GM12874 (cell line): ENCODE measurements around the gene UBFD1.

ENCODE experiments used
- TF ChIP-seq, protein P1 (sequence below): IDR thresholded peaks from 2 replicates; pipeline ENCODE4 v1.5.1; 2011; ENCODE audit warnings: low read depth, mild to moderate bottlenecking, control low read depth, low read length, moderate library complexity; ENCODE audit not compliant: insufficient read depth

The UBFD1 gene

DNA sequence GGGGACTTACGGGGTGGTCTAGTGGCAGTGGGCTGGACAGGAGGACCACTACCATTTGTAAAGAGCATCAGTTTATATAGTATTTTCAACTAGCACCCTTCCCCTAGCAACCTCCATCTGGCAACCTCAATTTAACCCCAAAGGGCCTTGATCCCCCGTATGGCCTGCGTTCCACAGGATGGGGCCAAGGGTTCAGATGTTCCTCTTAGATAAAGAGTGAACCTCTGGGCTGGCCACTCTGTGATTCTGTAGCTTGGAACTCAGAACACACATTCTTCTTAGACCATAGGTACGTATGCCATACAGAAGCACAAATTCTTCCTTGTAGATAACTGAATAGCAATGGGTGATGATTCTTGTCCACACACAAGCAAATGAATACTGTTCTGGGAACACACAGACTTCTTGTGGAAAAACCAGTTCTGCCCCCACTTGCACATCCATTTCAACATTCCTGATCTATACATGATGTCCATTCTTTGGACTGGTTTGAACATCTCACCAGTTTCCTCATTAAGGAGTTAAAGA lies 45.3 kb upstream of the UBFD1 start:
- TF ChIP-seq, protein P1, sequence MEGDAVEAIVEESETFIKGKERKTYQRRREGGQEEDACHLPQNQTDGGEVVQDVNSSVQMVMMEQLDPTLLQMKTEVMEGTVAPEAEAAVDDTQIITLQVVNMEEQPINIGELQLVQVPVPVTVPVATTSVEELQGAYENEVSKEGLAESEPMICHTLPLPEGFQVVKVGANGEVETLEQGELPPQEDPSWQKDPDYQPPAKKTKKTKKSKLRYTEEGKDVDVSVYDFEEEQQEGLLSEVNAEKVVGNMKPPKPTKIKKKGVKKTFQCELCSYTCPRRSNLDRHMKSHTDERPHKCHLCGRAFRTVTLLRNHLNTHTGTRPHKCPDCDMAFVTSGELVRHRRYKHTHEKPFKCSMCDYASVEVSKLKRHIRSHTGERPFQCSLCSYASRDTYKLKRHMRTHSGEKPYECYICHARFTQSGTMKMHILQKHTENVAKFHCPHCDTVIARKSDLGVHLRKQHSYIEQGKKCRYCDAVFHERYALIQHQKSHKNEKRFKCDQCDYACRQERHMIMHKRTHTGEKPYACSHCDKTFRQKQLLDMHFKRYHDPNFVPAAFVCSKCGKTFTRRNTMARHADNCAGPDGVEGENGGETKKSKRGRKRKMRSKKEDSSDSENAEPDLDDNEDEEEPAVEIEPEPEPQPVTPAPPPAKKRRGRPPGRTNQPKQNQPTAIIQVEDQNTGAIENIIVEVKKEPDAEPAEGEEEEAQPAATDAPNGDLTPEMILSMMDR: no peak

DNA sequence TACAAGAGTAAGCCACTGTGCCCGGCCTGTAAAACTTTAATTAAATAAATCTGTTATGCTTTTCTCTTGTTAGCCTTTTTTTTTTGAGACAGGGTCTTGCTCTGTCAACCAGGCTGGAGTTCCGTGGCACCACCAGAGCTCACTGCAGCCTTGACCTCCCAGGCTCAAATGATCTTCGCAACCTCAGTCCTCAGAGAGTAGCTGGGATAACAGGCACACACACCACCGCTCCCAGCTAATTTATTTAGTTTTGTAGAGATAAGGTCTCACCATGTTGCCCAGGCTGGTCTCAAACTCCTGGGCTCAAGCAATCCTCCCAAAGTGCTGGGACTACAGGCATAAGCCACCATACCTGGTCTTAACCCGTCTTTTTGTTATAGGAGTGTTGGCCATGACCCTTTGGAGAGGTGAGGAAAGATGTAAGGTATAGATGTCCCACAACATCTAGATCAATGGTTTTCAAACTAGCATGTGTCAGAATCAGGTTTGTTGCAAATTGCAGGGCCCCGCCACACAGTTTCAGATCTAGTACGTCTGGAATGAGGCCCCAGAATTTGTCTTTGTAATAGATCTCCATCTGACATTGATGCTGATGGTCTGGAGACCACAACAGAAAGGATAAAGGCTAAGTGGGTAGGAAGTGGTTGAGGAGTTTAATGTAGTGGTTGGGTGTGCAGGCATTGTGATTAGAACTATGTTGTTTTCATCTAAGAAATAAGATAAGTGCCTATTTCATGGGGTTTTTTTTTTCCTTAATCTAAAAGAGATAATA lies 43.0 kb upstream of the UBFD1 start:
- TF ChIP-seq, protein P1: no peak

DNA sequence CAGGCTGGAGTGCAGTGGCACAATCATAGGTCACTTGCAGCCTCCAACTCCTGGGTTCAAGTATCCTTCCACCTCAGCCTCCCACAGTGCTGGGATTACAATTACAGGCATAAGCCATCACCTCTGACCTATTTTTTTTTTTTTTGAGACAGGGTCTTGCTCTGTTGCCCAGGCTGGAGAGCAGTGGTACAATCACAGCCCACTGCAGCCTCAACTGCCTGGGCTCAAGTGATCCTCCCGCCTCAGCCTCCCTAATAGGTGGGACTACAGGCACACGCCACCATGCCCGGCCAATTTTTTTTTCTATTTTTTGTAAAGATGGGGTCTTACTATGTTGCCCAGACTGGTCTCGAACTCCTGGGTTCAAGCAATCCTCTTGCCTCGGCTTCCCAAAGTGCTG lies 41.6 kb upstream of the UBFD1 start:
- TF ChIP-seq, protein P1: no peak

DNA sequence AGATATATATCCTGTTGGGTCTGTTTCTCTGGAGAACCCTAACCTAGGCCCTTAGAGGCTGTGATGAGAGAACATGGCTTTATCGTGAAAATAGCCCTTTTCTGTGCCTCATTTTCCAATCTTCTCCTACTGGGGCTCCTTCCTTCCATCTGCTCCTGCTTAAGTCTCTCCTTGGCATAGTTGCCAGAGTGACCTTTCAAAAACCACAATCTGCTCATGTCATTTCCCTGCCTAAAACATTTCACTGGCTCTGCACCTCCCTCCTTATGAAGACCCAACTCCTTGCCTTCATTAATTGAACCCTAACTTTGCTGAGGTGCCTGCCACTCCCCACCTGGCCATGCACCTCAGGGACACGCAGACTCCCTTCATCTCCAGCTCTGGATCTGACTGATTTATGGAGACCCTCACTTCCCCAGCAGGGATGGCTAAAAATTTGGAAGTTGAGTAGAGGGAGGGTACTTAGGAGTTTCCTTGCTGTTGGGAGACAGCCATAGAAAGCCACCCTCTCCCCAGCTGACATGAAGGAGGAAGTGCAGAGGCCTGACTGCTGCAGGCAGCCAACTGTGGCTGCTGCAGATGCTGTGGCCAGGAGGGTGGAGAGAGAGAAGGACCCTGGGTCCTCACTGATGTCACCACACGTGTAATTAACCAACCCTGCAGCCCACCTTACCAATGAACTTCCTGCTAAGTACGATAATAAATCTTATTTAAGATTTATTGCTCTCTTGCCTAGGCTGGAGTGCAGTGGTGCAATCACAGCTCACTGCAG lies 41.0 kb upstream of the UBFD1 start:
- TF ChIP-seq, protein P1: no peak

DNA sequence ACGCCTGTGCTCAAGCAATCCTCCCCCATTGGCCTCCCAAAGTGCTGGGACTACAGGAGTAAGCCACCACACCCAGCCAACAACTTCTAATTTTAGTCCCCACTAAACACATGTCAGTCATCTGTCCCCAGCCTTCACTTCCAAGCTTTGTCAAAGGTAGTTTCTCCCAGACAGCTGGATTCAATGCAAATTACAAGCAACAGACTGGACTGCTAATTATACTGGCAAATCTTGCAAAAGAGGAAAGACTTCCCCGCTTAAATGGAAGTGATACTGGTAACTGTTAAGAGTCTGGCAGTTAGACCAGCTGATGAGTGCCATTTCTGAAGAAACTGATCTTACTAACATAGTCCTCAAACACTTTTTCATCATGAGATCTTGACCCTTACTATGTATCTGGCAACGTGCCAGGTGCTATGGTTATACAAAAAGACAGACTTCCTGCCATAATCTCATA lies 39.1 kb upstream of the UBFD1 start:
- TF ChIP-seq, protein P1: no peak

DNA sequence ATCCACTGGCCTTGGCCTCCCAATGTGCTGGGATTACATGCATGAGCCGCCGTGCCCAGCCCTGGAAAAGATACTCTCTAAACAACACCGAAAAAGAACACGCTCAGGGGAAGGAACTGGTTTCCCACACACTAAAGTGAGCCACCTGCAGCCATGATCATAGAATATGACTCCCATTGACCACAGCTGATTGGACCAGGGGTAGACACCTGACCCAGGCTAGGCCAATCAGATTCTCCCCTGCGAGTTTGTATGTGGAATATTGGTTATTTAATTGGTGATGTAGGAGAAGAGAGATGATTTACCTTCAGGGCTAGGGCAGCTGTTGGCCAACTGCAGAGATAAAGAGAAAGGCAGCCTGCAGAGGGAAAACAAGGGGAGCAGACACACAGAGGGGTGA lies 38.2 kb upstream of the UBFD1 start:
- TF ChIP-seq, protein P1: no peak

DNA sequence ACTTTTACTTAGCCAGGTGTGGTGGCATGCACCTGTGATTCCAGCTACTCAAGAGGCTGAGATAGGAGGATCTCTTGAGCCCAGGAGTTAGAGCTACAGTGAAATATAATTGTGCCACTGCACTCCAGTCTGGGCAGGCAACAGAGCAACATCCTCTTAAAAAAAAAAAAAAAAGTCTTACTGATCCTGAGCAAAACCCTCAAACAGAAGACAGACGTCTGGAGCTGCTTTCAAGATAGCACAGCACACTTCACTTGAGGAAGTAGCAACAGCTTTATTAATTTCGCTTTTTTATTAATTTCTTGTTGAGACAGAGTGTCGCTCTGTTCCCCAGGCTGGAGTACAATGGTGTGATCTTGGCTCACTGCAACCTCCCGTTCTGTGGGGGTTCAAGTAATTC lies 37.0 kb upstream of the UBFD1 start:
- TF ChIP-seq, protein P1: no peak
